Activated CD8-positive, alpha-beta memory T cell treated with anti-CD3 and anti-CD28 coated beads for 36 hours (primary cell): Measurements from ENCODE around the gene TLCD3A. TPM values are rescaled to one million over a fixed set of nuclear protein-coding genes. Genes with fewer than 3 reads are reported as not detected.

Experiments
- CTCF ChIA-PET: fragments of 350-600 bp; sonication (Branson Sonifier 250); formaldehyde crosslinking; loops from one replicate; lab custom pipeline; 2021; ENCODE audit warnings: antibody characterized with exemption; lab: Charles Lee
- POLR2A ChIA-PET: fragments of 350-600 bp; sonication (Branson Sonifier 250); formaldehyde crosslinking; loops from one replicate; lab custom pipeline; 2021; ENCODE audit warnings: antibody characterized with exemption; lab: Charles Lee
- total RNA-seq, 2 experiments: library from RNA; stranded (reverse); gene quantifications; one replicate each; pipeline ENCODE4 v1.2.3, GENCODE V29; 2021

Gene TLCD3A
- total RNA-seq, 2 experiments from 2014 or later, result 22.4 to 23.6 TPM

GRCh38 chr17:704111-704864 lies 28.1 kb upstream of the TLCD3A start:
- ChIA-PET CTCF (interaction anchor here (0.7 to 1.7 kb wide), 3 partner anchors 11 to 292 kb away, joined by 3 to 5 read pairs (median 4); partner anchors contain the start of gene VPS53), POLR2A (no interaction called here)

DNA sequence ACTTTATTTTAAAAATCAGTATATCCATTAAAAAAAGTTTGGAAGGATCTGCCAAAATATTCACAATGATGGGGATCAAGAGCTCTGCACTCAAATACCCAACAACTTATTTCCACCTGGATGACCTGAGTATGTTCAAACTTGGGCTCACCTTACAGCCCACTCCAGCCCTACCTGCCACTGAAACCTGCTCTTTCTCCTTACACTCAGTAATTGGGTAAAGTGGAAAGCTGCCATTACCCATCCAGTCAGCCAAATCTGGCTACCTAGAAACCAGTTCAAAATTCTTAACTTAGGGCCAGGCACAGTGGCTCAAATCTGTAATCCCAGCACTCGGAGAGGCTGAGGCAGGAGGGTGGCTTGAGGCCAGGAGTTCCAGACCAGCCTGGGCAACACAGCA lies 27.4 kb upstream of the TLCD3A start:
- POLR2A ChIA-PET, result interaction anchor here (0.8 kb wide), 1 partner anchor 34 kb away, joined by 3 read pairs; no protein-coding TSS in a partner anchor

DNA sequence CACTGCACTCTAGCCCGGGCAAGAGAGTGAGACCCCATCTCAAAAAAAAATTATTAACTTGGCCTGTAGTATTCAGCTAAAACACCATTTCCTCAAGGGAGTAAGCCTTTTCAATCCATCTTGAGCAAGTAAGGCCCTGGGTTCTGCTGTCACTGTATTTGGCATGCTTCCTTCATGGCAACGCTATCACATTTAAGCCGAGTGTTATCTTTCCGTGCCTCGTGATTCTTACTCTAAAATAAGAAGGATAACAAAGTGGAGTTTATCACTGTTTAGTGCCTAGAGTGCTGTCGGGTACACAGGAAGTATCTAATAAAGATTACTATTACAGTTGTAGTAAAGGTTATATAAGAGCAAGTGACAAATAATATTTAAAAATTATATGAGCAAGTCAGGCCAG lies 26.5 kb upstream of the TLCD3A start:
- CTCF ChIA-PET, result interaction anchor here (1.0 to 1.7 kb wide), 2 partner anchors 9 to 24 kb away, joined by 3 to 4 read pairs; partner anchors contain the start of gene VPS53
- POLR2A ChIA-PET, result interaction anchor here (0.7 to 0.8 kb wide), 2 partner anchors 9 to 34 kb away, joined by 3 read pairs; no protein-coding TSS in a partner anchor

More for the DNA sequence above, 27.4 kb upstream of the TLCD3A start:
- CTCF ChIA-PET, result interaction anchor here (1.0 to 1.7 kb wide), 3 partner anchors 10 to 292 kb away, joined by 3 to 4 read pairs (median 3); partner anchors contain the start of gene VPS53

DNA sequence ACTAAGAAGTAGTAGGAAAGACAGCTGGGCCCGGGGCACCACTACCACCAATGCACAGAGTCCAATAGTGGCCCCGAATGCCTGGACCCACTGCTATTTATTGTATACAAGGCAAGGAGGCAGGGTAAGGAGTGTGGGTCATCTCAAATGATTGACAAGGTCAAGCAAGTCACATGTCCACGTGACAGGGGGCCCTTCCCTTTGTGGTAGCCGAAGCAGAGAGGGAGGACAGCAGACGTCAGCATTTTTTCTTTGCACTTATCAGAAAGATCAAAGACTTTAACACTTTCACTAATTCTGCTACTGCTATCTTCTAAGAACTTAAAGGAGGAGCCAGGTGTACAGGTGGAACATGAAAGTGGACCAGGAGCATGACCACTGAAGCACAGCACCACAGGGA lies 24.3 kb upstream of the TLCD3A start:
- CTCF ChIA-PET, result no interaction called here
- POLR2A ChIA-PET, result no interaction called here

- ChIA-PET POLR2A (interaction anchor here (0.6 kb wide), 1 partner anchor 57 kb away, joined by 3 read pairs; no protein-coding TSS in a partner anchor), CTCF (interaction anchor here (0.7 kb wide), 1 partner anchor 17 kb away, joined by 5 read pairs; no protein-coding TSS in a partner anchor)
Observed at GRCh38 chr17:718075-718474, 14.3 kb upstream of the TLCD3A start.

- ChIA-PET POLR2A (no interaction called here), CTCF (no interaction called here)
Observed at GRCh38 chr17:720706-721539, 11.5 kb upstream of the TLCD3A start.

DNA sequence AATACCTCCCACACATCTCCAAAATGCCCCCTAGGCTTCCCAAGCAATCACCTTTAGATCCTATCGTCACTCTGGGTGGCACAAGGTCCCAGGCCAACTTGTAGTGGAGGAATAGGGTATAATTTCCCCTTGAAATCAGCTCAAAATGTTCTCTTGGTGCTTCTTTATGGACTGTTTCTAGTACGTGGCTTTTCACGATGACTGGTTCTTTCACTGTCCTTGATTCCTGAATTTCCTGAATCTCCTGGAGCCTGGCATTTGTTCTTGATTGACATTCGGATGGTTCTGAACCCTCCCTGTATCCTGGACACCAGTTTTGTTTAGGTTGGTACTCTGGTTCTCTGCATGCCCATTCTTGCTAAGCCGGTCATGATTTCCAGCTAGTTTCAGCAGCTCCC lies 10.9 kb upstream of the TLCD3A start:
- ChIA-PET CTCF (no interaction called here), POLR2A (no interaction called here)

DNA sequence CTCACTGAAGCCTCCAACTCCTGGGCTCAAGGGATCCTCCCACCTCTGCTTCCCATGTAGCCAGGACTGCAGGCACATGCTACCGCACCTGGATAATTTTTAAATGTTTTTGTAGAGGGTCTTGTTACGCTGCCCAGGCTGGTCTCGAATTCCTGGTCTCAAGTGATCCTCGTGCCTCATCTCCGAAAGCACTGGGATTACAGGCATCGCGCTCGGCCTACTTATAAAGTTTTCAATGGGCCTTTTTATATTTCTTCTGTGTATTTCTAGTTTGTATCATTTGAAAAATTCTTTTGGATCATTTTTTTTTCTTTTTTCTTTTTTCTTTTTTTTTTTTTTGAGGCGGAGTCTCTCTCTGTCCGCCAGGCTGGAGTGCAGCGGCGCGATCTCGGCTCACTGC lies 7.3 kb upstream of the TLCD3A start:
- ChIA-PET POLR2A (no interaction called here), CTCF (no interaction called here)

- POLR2A ChIA-PET, result no interaction called here
- CTCF ChIA-PET, result no interaction called here
Observed at GRCh38 chr17:725746-726145, 6.7 kb upstream of the TLCD3A start.

DNA sequence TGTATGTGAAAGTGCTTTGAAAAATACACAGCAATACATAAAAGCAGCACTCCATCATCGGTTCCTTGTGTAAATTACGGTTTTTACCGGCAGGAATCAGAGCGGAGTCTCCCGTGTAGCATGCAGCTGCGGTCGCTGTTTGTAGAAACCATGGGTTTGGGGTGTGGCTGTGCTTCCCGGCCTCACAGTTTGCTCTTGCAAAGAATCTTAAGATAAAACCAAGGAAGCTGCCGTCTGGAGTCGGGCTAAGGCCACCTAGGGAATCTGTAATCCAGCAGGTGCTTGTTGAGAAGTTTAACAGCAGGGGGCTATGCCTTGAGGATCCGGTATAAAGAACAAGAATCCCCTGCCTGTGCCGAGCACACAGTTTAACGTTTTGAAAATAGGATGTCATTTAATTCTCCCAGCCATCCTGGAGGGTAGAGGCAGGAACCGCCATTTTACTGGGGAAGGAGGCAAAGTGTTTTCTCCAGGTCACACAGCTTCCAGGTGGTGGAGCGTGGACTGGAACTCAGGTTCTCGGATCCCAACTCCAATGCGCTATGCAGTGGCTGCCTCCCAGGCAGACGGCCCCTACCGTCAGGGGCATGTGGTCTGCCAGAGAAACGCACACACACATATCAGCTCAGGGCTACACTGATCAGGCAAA lies 6.0 kb upstream of the TLCD3A start:
- POLR2A ChIA-PET, result no interaction called here

GRCh38 chr17:728911-729310 lies 3.5 kb upstream of the TLCD3A start:
- ChIA-PET POLR2A (no interaction called here), CTCF (no interaction called here)

More for the DNA sequence above, 6.0 kb upstream of the TLCD3A start:
- CTCF ChIA-PET, result no interaction called here

DNA sequence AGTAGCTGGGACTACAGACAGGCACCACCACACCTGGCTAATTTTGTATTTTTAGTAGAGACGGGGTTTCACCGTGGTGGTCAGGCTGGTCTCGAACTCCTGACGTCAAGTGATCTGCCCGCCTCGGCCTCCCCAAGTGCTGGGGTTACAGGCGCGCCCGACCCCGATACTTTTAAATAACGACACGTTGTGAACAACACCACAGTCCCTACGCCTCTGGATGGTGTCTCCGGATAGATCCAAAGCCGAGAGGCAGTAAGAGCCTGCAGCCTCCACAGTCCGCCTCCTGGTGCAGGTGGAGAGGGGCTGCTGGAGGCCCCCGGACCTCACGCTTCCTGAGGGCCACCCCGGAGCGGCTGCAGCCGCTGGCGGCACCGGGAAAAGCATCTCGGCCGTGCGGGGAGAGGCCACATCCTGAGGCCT lies 741 bp upstream of the TLCD3A start:
- POLR2A ChIA-PET, result no interaction called here
- CTCF ChIA-PET, result interaction anchor here (1.6 kb wide), 1 partner anchor 19 kb away, joined by 3 read pairs; no protein-coding TSS in a partner anchor

DNA sequence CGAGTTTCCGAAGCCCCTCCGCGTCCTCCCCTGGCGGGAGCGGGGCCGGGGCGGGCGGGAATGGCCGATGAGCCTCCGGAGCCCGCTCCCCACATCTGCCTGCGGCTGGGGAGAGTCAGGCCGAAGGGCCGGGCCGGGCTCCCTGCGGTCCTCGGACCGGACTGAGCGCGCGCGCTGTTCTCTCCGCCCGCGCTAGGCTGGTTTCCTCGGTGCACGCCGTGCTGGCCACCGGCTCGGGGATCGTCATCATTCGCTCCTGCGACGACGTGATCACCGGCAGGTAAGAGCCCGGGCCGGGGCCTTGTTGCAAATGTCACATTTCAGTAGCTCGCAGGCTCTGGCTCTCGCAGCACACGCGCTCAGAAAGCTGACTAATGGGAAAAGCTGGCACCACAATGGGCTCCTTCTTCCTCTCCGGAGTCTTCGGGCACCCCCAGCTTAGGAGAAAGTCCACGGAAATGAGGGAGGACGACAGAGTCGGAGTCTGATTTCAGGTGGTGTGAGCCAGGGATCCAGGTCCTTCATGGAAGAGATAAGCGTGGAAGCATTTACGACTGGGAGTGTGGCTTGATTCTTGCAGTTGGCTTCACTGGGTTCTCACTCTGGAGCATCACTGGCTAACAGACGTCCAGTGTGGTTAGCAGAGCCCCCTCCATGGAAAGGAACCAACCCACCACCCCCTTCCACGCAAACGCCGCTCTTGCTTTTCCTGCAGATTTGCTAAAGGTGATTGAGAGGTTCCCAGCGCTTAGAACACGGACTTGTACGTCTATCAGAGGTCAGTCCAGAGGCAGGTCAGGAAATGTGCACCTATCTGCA lies 715 bp downstream of the TLCD3A start:
- POLR2A ChIA-PET, result interaction anchor here (0.5 to 0.8 kb wide), 2 partner anchors 18 to 1099 kb away, joined by 3 to 4 read pairs; no protein-coding TSS in a partner anchor

DNA sequence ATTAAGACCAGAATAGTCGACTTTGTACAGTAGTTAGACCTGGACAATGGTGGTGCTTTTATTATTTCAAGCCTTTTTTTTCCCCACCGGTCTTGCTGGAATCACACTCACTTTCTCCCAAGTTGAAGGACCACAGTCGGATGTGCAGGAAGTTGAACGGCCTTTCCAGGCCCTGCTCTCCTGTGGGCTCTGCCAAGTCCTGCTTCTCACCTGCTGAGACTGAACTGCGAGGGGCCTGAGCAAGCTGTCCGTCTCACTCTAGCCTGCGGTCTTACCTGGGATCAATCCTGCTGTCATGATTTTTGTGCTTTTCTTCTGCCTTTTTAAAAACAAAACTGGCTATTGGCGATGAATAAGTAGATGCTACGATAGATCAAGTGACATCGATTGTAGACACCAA lies 1.3 kb downstream of the TLCD3A start:
- CTCF ChIA-PET, result interaction anchor here (1.0 kb wide), 1 partner anchor 19 kb away, joined by 4 read pairs; no protein-coding TSS in a partner anchor
- POLR2A ChIA-PET, result interaction anchor here (0.5 kb wide), 1 partner anchor 1098 kb away, joined by 4 read pairs; no protein-coding TSS in a partner anchor

More for the DNA sequence above, 715 bp downstream of the TLCD3A start:
- CTCF ChIA-PET, result interaction anchor here (0.7 to 1.0 kb wide), 2 partner anchors 18 to 20 kb away, joined by 3 to 4 read pairs; no protein-coding TSS in a partner anchor

GRCh38 chr17:737561-738113 lies 5.2 kb downstream of the TLCD3A start:
- ChIA-PET POLR2A (interaction anchor here (0.6 kb wide), 1 partner anchor 50 kb away, joined by 4 read pairs; no protein-coding TSS in a partner anchor), CTCF (no interaction called here)

- CTCF ChIA-PET, result no interaction called here
- POLR2A ChIA-PET, result no interaction called here
Observed at GRCh38 chr17:740240-741017, 8.0 kb downstream of the TLCD3A start.
